K562 (cell line): ENCODE measurements around the gene MICU2. TPM values are rescaled to one million over a fixed set of nuclear protein-coding genes. Genes with fewer than 3 reads are reported as not detected.
A peak's percentile ranks its signal among the peaks of the same experiment; 100 is the strongest.

Experiments
- ATF1 ChIP-seq, 2 experiments: fragments of 450-650 bp in 1 of 2; IDR thresholded peaks; 2 replicates each; pipeline ENCODE4 v1.6.1; 2016; ENCODE audit warnings: missing compliant biosample characterization in 1 of 2, missing genetic modification characterization in 1 of 2
- EGR1 ChIP-seq: fragments of 450-650 bp; conservative IDR thresholded peaks from 2 replicates; pipeline ENCODE4 v1.6.1; 2017; ENCODE audit warnings: mild to moderate bottlenecking
- ELF4 ChIP-seq: fragments of 450-650 bp; formaldehyde crosslinking; IDR thresholded peaks from 2 replicates; pipeline ENCODE4 v1.4.0; 2022; ENCODE audit warnings: missing genetic modification characterization
- FOXP1 ChIP-seq: sonication (generic); formaldehyde crosslinking; IDR thresholded peaks from 2 replicates; pipeline ENCODE4 v1.8.0; 2022; ENCODE audit warnings: mild to moderate bottlenecking, missing genetic modification reagents
- GTF2A2 ChIP-seq: IDR thresholded peaks from 2 replicates; pipeline ENCODE4 v1.6.1; 2016; ENCODE audit warnings: mild to moderate bottlenecking, missing genetic modification characterization, missing compliant biosample characterization
- HEY1 ChIP-seq: fragments of 250-450 bp; sonication (Bioruptor Pico); IDR thresholded peaks from 2 replicates; pipeline ENCODE4 v1.5.0; 2020; ENCODE audit warnings: mild to moderate bottlenecking, moderate library complexity, borderline replicate concordance
- HNRNPK ChIP-seq: fragments of 200-400 bp; formaldehyde crosslinking; IDR thresholded peaks from one replicate; pipeline ENCODE4 v1.6.1; 2018; ENCODE audit warnings: mild to moderate bottlenecking, low read depth, low read length; ENCODE audit not compliant: poor library complexity, severe bottlenecking
- KDM2B ChIP-seq: fragments of 250-450 bp; sonication (Bioruptor Pico); IDR thresholded peaks from 2 replicates; pipeline ENCODE4 v1.8.0; 2021; ENCODE audit warnings: mild to moderate bottlenecking, moderate library complexity
- KDM5B ChIP-seq: fragments of 200-600 bp; sonication (generic); IDR thresholded peaks from 2 replicates; pipeline ENCODE4 v1.6.1; 2012; ENCODE audit warnings: low read depth, mild to moderate bottlenecking, moderate library complexity, low read length, control low read depth, inconsistent platforms; ENCODE audit not compliant: insufficient replicate concordance
- MLX ChIP-seq, 2 experiments: fragments of 450-650 bp in 1 of 2; sonication (generic) in 1 of 2; formaldehyde crosslinking; conservative IDR thresholded peaks; 2 replicates each; pipeline versions ENCODE4 v1.4.0 to v1.8.1; 2020 to 2022; ENCODE audit warnings: mild to moderate bottlenecking in 1 of 2, missing genetic modification reagents in 1 of 2
- NBN ChIP-seq: fragments of 450-650 bp; IDR thresholded peaks from 2 replicates; pipeline ENCODE4 v1.6.1; 2016; ENCODE audit warnings: low read depth, mild to moderate bottlenecking
- PHF21A ChIP-seq: fragments of 450-650 bp; IDR thresholded peaks from 2 replicates; pipeline ENCODE4 v1.6.1; 2017; ENCODE audit warnings: low read depth, borderline replicate concordance
- POLR2G ChIP-seq: fragments of 200-400 bp; formaldehyde crosslinking; IDR thresholded peaks from 2 replicates; pipeline ENCODE4 v1.6.1; 2017; ENCODE audit warnings: low read depth, mild to moderate bottlenecking, antibody characterized with exemption, low read length, moderate library complexity
- PRPF4 ChIP-seq: fragments of 200-400 bp; formaldehyde crosslinking; IDR thresholded peaks from one replicate; pipeline ENCODE4 v1.6.1; 2017; ENCODE audit warnings: low read length, low read depth, mild to moderate bottlenecking; ENCODE audit not compliant: insufficient read depth, poor library complexity, severe bottlenecking
- RBFOX2 ChIP-seq: fragments of 200-400 bp; formaldehyde crosslinking; IDR thresholded peaks from 2 replicates; pipeline ENCODE4 v1.6.1; 2017; ENCODE audit warnings: low read depth, mild to moderate bottlenecking, low read length, moderate library complexity
- RFX1 ChIP-seq: fragments of 450-650 bp; IDR thresholded peaks from 2 replicates; pipeline ENCODE4 v1.6.1; 2016; ENCODE audit warnings: mild to moderate bottlenecking, moderate library complexity
- TAF7 ChIP-seq: fragments of 450-650 bp; IDR thresholded peaks from 2 replicates; pipeline ENCODE4 v1.6.1; 2016; ENCODE audit warnings: missing genetic modification characterization, missing compliant biosample characterization
- TSC22D4 ChIP-seq: fragments of 450-650 bp; IDR thresholded peaks from 2 replicates; pipeline ENCODE4 v1.6.1; 2016; ENCODE audit warnings: missing genetic modification characterization, missing biosample characterization, control low read depth
- TSHZ1 ChIP-seq: fragments of 250-450 bp; sonication (Bioruptor Pico); IDR thresholded peaks from 2 replicates; pipeline ENCODE4 v1.4.0; 2020; ENCODE audit warnings: mild to moderate bottlenecking, moderate library complexity
- U2AF1 ChIP-seq: fragments of 200-400 bp; formaldehyde crosslinking; optimal IDR thresholded peaks from 2 replicates; pipeline ENCODE3; 2017; ENCODE audit warnings: mild to moderate bottlenecking, low read depth, low read length, moderate library complexity
- ZFX ChIP-seq: sonication (generic); formaldehyde crosslinking; IDR thresholded peaks from 2 replicates; pipeline ENCODE4 v1.8.0; 2022; ENCODE audit warnings: mild to moderate bottlenecking, missing genetic modification reagents, moderate library complexity
- ZNF134 ChIP-seq: fragments of 250-450 bp; sonication (Bioruptor Pico); conservative IDR thresholded peaks from 2 replicates; pipeline ENCODE4 v1.4.0; 2020
- ZNF282 ChIP-seq: sonication (generic); formaldehyde crosslinking; IDR thresholded peaks from 2 replicates; pipeline ENCODE4 v1.8.1; 2023; ENCODE audit warnings: missing genetic modification reagents
- ZNF311 ChIP-seq: fragments of 250-450 bp; sonication (Bioruptor Pico); IDR thresholded peaks from 2 replicates; pipeline ENCODE4 v1.4.0; 2020; ENCODE audit warnings: mild to moderate bottlenecking, moderate library complexity
- polyA plus RNA-seq, 8 experiments: library from polyadenylated mRNA; depleted of rRNA in 4 of 8; stranded (reverse) in 5 of 8; unstranded in 3 of 8; fragments of >200 nt; fragmentation: Nextera tagmentation in 2 of 8; fragmentation: Illumina TruSeq in 1 of 8; extraction: Ambion mirVana in 2 of 8; extraction: Trizol in 1 of 8; gene quantifications; 2 replicates each; pipeline versions ENCODE4 v1.2.1 to v1.2.3, GENCODE V29; 2011 to 2014; ENCODE audit warnings: inconsistent platforms in 1 of 8, missing spikeins in 1 of 8
- total RNA-seq, 7 experiments: library from RNA; depleted of rRNA in 6 of 7; stranded (reverse); fragments of >200 nt in 6 of 7; fragmentation: Illumina TruSeq in 2 of 7; extraction: Trizol in 2 of 7; gene quantifications; 2 replicates each; pipeline versions ENCODE4 v1.2.1 to v1.2.3, GENCODE V29; 2011 to 2021; ENCODE audit warnings: low replicate concordance in 1 of 7

MICU2 gene
- total and polyA plus RNA-seq, 9 of the 15 experiments (the other 6 are each of a cell fraction or from before 2014, with no cell fraction given) = 9.1 to 41.8 (median 33.4) TPM

- no peak for TF ChIP-seq TSHZ1
- TF ChIP-seq RBFOX2 = peak; percentile 98
- TF ChIP-seq GTF2A2 (tag) = no peak
- TF ChIP-seq ZFX (CRISPR knock-in tag) = peak; percentile 93
- no peak for TF ChIP-seq HNRNPK
- TF ChIP-seq PRPF4 = no peak
- no peak for TF ChIP-seq HEY1 (CRISPR knock-in tag)
- TF ChIP-seq ZNF282 (CRISPR knock-in tag) = no peak
- TF ChIP-seq TSC22D4 (tag) = no peak
- TF ChIP-seq PHF21A = no peak
- TF ChIP-seq ZNF311 (CRISPR knock-in tag) = no peak
- no peak for TF ChIP-seq MLX (CRISPR knock-in tag; conservative IDR thresholded peaks at IDR 0.05)
- TF ChIP-seq KDM2B (CRISPR knock-in tag) = no peak
- no peak for TF ChIP-seq ATF1 (CRISPR knock-in tag; IDR thresholded peaks at IDR 0.05)
- TF ChIP-seq ATF1 (tag; IDR thresholded peaks at IDR 0.05) = peak; percentile 84
- peak; percentile 89 for TF ChIP-seq RFX1
- TF ChIP-seq TAF7 (tag) = peak; percentile 86
- no peak for TF ChIP-seq NBN
- TF ChIP-seq ELF4 (CRISPR knock-in tag) = peak; percentile 59; the same call in 1 of the 2 replicates
- peak; percentile 91 for TF ChIP-seq KDM5B
- TF ChIP-seq FOXP1 (CRISPR knock-in tag) = no peak
- peak; percentile 59 for TF ChIP-seq U2AF1
- TF ChIP-seq POLR2G = peak; percentile 98
- no peak for TF ChIP-seq ZNF134 (CRISPR knock-in tag)
- TF ChIP-seq EGR1 = peak; percentile 85
Measured at GRCh38 chr13:21603531-21604448, at the start of gene MICU2 (continued).
